WTC11 (cell line): ENCODE results near the gene SLC29A1. TPM values are rescaled to one million over a fixed set of nuclear protein-coding genes. Genes with fewer than 3 reads are reported as not detected.
A peak's percentile ranks its signal among the peaks of the same experiment; 100 is the strongest.

Experiments
- ATAC-seq: fragments of 200-7000 bp; cut with Tn5 transposase; 2 replicates; pipeline ENCODE4 v1.10.0; 2021; ENCODE audit warnings: mild to moderate bottlenecking, moderate library complexity
- CTCF ChIA-PET: fragments of 300-600 bp; sonication (Branson Sonifier 250); formaldehyde crosslinking; loops from one replicate; lab custom pipeline; 2021; ENCODE audit warnings: antibody characterized with exemption; lab: Charles Lee
- POLR2A ChIA-PET: fragments of 350-600 bp; sonication (Branson Sonifier 250); formaldehyde crosslinking; loops from one replicate; lab custom pipeline; 2021; ENCODE audit warnings: antibody characterized with exemption; lab: Charles Lee
- DNase-seq: peaks from one replicate; pipeline ENCODE4 v3.0.0; 2021; ENCODE audit warnings: low spot score
- H3K27ac Mint-ChIP-seq: 2 replicates; pipeline ENCODE4 v1.8.0; 2021; ENCODE audit warnings: mixed read lengths
- H3K27me3 Mint-ChIP-seq: 2 replicates; pipeline ENCODE4 v1.8.0; 2021; ENCODE audit warnings: low read depth, mild to moderate bottlenecking, moderate library complexity, mixed read lengths
- H3K36me3 Mint-ChIP-seq: 2 replicates; pipeline ENCODE4 v1.8.0; 2021; ENCODE audit warnings: mixed read lengths
- H3K4me1 Mint-ChIP-seq: 2 replicates; pipeline ENCODE4 v1.8.0; 2022; ENCODE audit warnings: mixed read lengths
- H3K4me3 Mint-ChIP-seq: 2 replicates; pipeline ENCODE4 v1.8.0; 2021; ENCODE audit warnings: mild to moderate bottlenecking, moderate library complexity, mixed read lengths
- H3K9me3 Mint-ChIP-seq: 2 replicates; pipeline ENCODE4 v1.8.0; 2021; ENCODE audit warnings: mixed read lengths
- CREB1 ChIP-seq: sonication (generic); formaldehyde crosslinking; IDR thresholded peaks from 2 replicates; pipeline ENCODE4 v1.8.0; 2023; ENCODE audit warnings: mild to moderate bottlenecking, missing genetic modification reagents
- CTCF ChIP-seq: fragments of 200-600 bp; IDR thresholded peaks from 2 replicates; pipeline ENCODE4 v1.8.0; 2022; ENCODE audit warnings: antibody characterized with exemption
- E2F4 ChIP-seq: sonication (generic); formaldehyde crosslinking; IDR thresholded peaks from 2 replicates; pipeline ENCODE4 v1.8.1; 2022; ENCODE audit warnings: low read depth, mild to moderate bottlenecking, moderate library complexity, missing genetic modification reagents, borderline replicate concordance
- GABPB1 ChIP-seq: sonication (generic); formaldehyde crosslinking; IDR thresholded peaks from 2 replicates; pipeline ENCODE4 v1.8.1; 2023; ENCODE audit warnings: mild to moderate bottlenecking, missing genetic modification reagents
- HMGA2 ChIP-seq: fragments of 250-450 bp; sonication (Bioruptor Pico); IDR thresholded peaks from 2 replicates; pipeline ENCODE4 v1.4.0; 2021; ENCODE audit warnings: mild to moderate bottlenecking, moderate library complexity
- MXD4 ChIP-seq: fragments of 250-450 bp; sonication (Bioruptor Pico); IDR thresholded peaks from 2 replicates; pipeline ENCODE4 v1.8.0; 2021; ENCODE audit warnings: mild to moderate bottlenecking, moderate library complexity, borderline replicate concordance
- NFATC4 ChIP-seq: fragments of 250-450 bp; sonication (Bioruptor Pico); IDR thresholded peaks from 2 replicates; pipeline ENCODE4 v1.9.0; 2021; ENCODE audit warnings: mild to moderate bottlenecking
- NR2C2 ChIP-seq: sonication (generic); formaldehyde crosslinking; IDR thresholded peaks from 2 replicates; pipeline ENCODE4 v1.8.0; 2022; ENCODE audit warnings: mild to moderate bottlenecking, missing genetic modification reagents
- NR3C1 ChIP-seq: sonication (generic); formaldehyde crosslinking; conservative IDR thresholded peaks from 2 replicates; pipeline ENCODE4 v1.8.1; 2023; ENCODE audit warnings: low read depth, mild to moderate bottlenecking, missing genetic modification reagents
- TEAD1 ChIP-seq: sonication (generic); formaldehyde crosslinking; IDR thresholded peaks from 2 replicates; pipeline ENCODE4 v1.8.0; 2022; ENCODE audit warnings: mild to moderate bottlenecking, missing genetic modification reagents
- ZNF281 ChIP-seq: sonication (generic); formaldehyde crosslinking; IDR thresholded peaks from 2 replicates; pipeline ENCODE4 v1.8.0; 2023; ENCODE audit warnings: mild to moderate bottlenecking, missing genetic modification reagents
- total RNA-seq: library from RNA; stranded (reverse); gene quantifications from 3 replicates; pipeline ENCODE4 v1.2.3, GENCODE V29; 2021

The SLC29A1 gene
- total RNA-seq, 1 experiment from 2014 or later, result 139 TPM

- TF ChIP-seq ZNF281 (CRISPR knock-in tag) (no peak), TEAD1 (CRISPR knock-in tag) (no peak), NFATC4 (CRISPR knock-in tag) (no peak), GABPB1 (peak; percentile 64; the same call in 1 of the 2 replicates), NR2C2 (CRISPR knock-in tag) (no peak), HMGA2 (no peak)
- TF ChIP-seq, all 79 proteins: peak for 2
Measured at GRCh38 chr6:44234101-44235025, 11.0 kb downstream of the SLC29A1 start (continued).

- DNase-seq, result no peak
- Mint-ChIP-seq H3K36me3 (peaks cover 39% of the 10 kb centered on the region), H3K4me3 (no peak overlapping the region)
- TF ChIP-seq NR3C1 (CRISPR knock-in tag) (no peak), CREB1 (CRISPR knock-in tag) (no peak), MXD4 (CRISPR knock-in tag) (no peak)
- TF ChIP-seq, all 79 proteins: peak for 0
- ATAC-seq, result no peak
- Mint-ChIP-seq H3K9me3 (no peaks in the 10 kb centered on the region), H3K27ac (peak overlapping the region; percentile 51), H3K27me3 (peaks cover 14% of the 10 kb centered on the region), H3K4me1 (peaks cover 46% of the 10 kb centered on the region)
- ChIA-PET POLR2A (interaction anchor here (1.6 to 2.7 kb wide), 3 partner anchors 11 to 22 kb away, joined by 6 to 14 read pairs (median 9); partner anchors contain the start of genes HSP90AB1, SLC29A1 and SLC35B2), CTCF (interaction anchor here (0.6 to 6.3 kb wide), 31 partner anchors 10 to 156 kb away, joined by 3 to 174 read pairs (median 5); partner anchors contain the start of genes AARS2, CAPN11, CDC5L and HSP90AB1)
Measured at GRCh38 chr6:44235269-44235668, 11.9 kb downstream of the SLC29A1 start.

GRCh38 chr6:44235891-44236516, 12.6 kb downstream of the SLC29A1 start:
- ChIA-PET CTCF (interaction anchor here (0.7 to 6.3 kb wide), 17 partner anchors 10 to 139 kb away, joined by 3 to 174 read pairs (median 10); partner anchors contain the start of genes AARS2, HSP90AB1, SLC29A1 and SLC35B2), POLR2A (interaction anchor here (0.9 to 2.7 kb wide), 3 partner anchors 11 to 21 kb away, joined by 3 to 9 read pairs (median 4); partner anchors contain the start of genes HSP90AB1, SLC29A1 and SLC35B2)
- Mint-ChIP-seq H3K27ac (no peak overlapping the region; the same call in 1 of the 2 replicates), H3K4me3 (no peak overlapping the region), H3K36me3 (peaks cover 32% of the 10 kb centered on the region), H3K27me3 (peaks cover 14% of the 10 kb centered on the region), H3K4me1 (peaks cover 46% of the 10 kb centered on the region), H3K9me3 (no peaks in the 10 kb centered on the region)
- peak; percentile 46; the same call in 1 of the 2 replicates for TF ChIP-seq GABPB1
- peak; percentile 41 for TF ChIP-seq CTCF
- no peak for TF ChIP-seq E2F4
- DNase-seq (no peak), ATAC-seq (0 out of 2 replicates have a peak, but pooled peaks have one; percentile 3)
